NT2/D1 (cell line): ENCODE results near the gene PTX3.

Experiments
- DNase-seq: peaks from one replicate; pipeline ENCODE4 v3.0.0-alpha.2; 2011; ENCODE audit warnings: low read depth, low spot score
- H3K27me3 ChIP-seq: 2 replicates; pipeline ENCODE4 v1.6.0; 2011; ENCODE audit warnings: mild to moderate bottlenecking; ENCODE audit not compliant: insufficient read length, insufficient read depth
- H3K36me3 ChIP-seq: 2 replicates; pipeline ENCODE4 v1.6.1; 2011; ENCODE audit warnings: mild to moderate bottlenecking, low read length, mixed read lengths; ENCODE audit not compliant: insufficient read depth, insufficient read length
- H3K4me1 ChIP-seq: 2 replicates; pipeline ENCODE4 v1.5.1; 2011; ENCODE audit not compliant: insufficient read depth, insufficient read length
- H3K4me3 ChIP-seq: 2 replicates; pipeline ENCODE4 v1.5.1; 2011; ENCODE audit warnings: low read depth; ENCODE audit not compliant: insufficient read length
- H3K9ac ChIP-seq: 2 replicates; pipeline ENCODE4 v1.6.0; 2011; ENCODE audit warnings: low read depth; ENCODE audit not compliant: insufficient read length
- H3K9me3 ChIP-seq: 2 replicates; pipeline ENCODE4 v1.5.1; 2011; ENCODE audit warnings: mild to moderate bottlenecking, low read length; ENCODE audit not compliant: insufficient read depth
- SUZ12 ChIP-seq: IDR thresholded peaks from 2 replicates; pipeline ENCODE4 v1.6.1; 2011; ENCODE audit not compliant: insufficient read length, insufficient read depth; ENCODE audit errors: extremely low read depth
- YY1 ChIP-seq: IDR thresholded peaks from 2 replicates; pipeline ENCODE4 v1.6.1; 2011; ENCODE audit not compliant: insufficient read length, insufficient read depth
- ZNF274 ChIP-seq: IDR thresholded peaks from 2 replicates; pipeline ENCODE4 v1.6.1; 2011; ENCODE audit warnings: mild to moderate bottlenecking, low read depth, low read length

The PTX3 gene

DNA sequence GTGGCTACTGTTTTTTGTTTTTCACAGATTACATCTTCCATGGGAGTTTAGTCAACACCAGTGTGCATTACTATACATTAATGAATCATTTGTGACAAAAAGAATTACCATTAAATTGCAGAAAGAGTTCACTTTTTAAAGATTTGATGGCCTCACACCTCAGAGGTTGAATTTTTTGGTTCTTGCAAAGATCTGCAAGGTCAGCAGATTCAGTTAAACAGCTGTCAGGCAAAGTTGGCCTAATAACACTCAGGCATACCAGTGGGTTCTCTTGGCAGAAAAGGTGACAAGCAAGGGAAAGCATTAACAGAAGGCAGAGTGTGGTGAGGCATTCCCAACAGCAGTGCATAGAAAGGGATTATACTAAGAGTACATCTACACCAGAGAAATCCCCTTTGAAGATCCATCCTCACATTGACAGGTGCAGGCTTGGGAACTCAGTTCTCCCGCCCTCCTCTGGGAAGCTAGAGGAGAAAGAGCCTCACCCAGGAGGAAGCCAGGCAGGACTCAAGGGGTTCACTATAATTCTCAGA is 24.3 kb upstream of the PTX3 start:
- H3K36me3 ChIP-seq = no peaks in the 10 kb centered on the region
- no peak for TF ChIP-seq SUZ12
- no peak for TF ChIP-seq ZNF274
- no peak for TF ChIP-seq YY1
- no peaks in the 10 kb centered on the region for H3K9me3 ChIP-seq
- H3K4me1 ChIP-seq = no peaks in the 10 kb centered on the region
- no peak for DNase-seq
- no peak overlapping the region for H3K9ac ChIP-seq
- H3K4me3 ChIP-seq = no peak overlapping the region
- no peaks in the 10 kb centered on the region for H3K27me3 ChIP-seq

DNA sequence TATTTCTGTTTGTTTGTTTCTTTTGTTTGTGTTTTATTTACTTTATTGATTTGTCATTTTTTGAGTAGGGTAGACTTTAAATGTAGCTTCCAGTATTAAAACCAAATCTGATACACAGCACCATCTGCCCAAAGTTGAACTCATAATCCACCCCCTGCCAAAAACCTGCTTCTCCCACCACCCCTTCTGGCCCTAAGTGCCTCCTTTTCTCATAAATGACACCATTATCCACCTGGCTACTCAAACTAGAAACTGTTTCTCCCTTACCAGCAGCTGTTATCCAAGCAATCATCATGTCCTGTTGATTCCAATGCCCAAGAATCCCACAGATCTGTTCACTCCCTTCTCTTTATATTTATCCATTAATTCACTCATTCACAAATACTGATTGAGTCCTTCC is 21.8 kb upstream of the PTX3 start:
- Histone ChIP-seq H3K9ac (no peak overlapping the region), H3K4me1 (no peaks in the 10 kb centered on the region), H3K27me3 (no peaks in the 10 kb centered on the region), H3K4me3 (no peak overlapping the region), H3K9me3 (no peaks in the 10 kb centered on the region), H3K36me3 (no peaks in the 10 kb centered on the region)
- TF ChIP-seq ZNF274 = no peak
- TF ChIP-seq SUZ12 = no peak
- no peak for TF ChIP-seq YY1
- no peak for DNase-seq

DNA sequence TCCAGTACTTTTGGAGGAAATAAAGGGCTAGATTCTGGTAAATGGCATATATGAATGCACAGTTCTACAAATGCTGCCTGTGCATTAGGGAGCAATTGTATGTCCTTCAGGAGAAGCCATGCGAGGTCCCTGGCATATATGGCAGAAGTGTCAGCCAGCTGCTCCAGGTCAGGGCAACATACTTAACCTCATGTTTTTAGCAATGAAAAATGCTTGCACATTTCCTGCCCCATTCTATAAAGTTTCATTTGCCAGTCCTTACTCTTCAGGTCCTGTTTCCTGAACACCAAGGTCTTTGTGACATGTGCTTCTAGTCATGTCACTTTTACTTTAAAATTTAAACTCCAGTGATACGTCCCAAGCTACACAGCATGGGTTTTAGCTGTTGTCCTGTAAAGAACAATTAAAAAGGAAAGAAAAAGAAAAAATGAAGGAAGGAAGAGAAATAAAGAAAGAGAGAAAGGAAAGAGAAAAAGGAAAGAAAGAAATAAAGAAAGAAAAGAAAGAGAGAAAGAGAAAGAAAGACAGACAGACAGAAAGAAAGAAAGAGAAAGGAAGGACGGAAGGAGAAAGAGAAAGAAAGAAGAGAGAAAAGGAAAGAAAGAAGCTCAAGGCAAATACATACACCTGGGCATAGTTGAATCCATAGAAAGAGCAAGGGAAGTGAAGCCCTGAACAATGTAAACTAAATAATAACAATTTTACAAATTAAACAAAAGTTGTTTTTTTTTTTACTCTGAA is 20.1 kb upstream of the PTX3 start:
- Histone ChIP-seq H3K36me3 (no peaks in the 10 kb centered on the region), H3K4me1 (no peaks in the 10 kb centered on the region), H3K4me3 (no peak overlapping the region), H3K9ac (no peak overlapping the region), H3K27me3 (no peaks in the 10 kb centered on the region), H3K9me3 (no peaks in the 10 kb centered on the region)
- no peak for DNase-seq
- TF ChIP-seq SUZ12 = no peak

DNA sequence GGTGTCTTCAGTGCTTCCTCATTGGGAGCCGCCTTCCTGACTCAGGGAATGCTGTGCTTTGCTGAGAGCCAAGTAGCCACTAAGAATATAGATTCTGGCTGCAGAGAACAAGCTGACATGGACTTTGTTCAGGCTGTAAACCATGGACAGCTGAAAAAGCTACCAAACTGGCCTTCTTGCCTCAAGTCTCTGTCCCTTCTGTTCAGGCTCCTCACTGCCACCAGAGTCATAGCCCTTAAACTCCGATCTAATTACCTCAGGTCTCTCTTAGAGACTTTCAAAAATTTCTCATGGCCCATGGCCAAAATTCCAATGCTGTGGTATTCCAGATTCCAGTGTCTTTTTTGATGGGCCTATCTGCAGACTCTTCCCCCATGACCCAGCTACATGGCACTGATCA is 19.4 kb upstream of the PTX3 start:
- H3K4me3 ChIP-seq = no peak overlapping the region
- DNase-seq = no peak
- no peaks in the 10 kb centered on the region for H3K36me3 ChIP-seq
- H3K4me1 ChIP-seq = no peaks in the 10 kb centered on the region
- no peaks in the 10 kb centered on the region for H3K9me3 ChIP-seq
- H3K27me3 ChIP-seq = no peaks in the 10 kb centered on the region
- TF ChIP-seq SUZ12 (no peak), YY1 (no peak), ZNF274 (no peak)
- no peak overlapping the region for H3K9ac ChIP-seq

DNA sequence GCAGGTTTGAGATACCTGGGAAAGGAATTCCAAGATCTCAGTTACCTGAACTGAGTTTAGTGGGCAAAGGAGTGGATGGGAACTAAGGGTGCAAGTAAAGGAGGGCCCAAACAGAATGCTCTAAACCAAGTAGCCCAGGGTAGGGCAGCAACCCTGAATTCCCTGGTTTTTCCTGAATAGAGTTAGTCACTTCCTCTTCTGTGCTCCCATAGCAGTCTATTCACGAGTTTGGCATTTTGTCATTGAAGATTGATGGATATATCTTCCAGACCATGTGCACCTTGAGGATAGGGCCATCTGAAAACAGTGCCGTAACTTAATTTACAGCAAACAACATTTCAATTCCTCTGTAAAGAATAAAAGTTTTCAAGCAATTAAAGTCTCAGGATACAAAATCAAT is 18.5 kb upstream of the PTX3 start:
- Histone ChIP-seq H3K9me3 (no peaks in the 10 kb centered on the region), H3K4me3 (no peak overlapping the region), H3K9ac (no peak overlapping the region), H3K36me3 (no peaks in the 10 kb centered on the region), H3K27me3 (no peaks in the 10 kb centered on the region), H3K4me1 (no peaks in the 10 kb centered on the region)
- no peak for DNase-seq
- TF ChIP-seq YY1 (no peak), SUZ12 (no peak), ZNF274 (no peak)

DNA sequence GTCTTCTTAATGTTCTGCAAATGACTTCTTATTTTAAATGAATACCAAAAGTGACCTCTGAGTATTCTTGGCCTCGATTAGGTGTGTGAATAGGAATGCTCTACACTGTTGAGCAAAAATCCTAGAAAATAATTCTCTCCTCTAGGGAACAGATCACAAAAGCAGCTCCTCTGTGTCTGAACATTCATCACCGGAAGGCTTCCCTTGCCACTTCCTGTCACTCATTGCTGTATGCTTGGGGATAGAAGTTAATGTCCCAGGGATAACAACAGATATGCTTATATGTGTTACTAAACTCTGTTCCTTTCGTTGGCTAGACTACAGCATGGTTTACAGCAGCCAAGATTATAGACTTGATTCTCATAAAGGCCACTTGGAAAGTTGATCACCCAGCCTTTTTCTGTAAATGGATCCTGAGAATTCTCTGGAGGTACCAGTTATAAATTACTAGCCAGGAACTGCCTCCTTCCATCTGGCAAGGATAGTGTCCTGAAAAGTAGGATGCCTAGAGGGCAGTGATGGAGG is 16.0 kb upstream of the PTX3 start:
- Histone ChIP-seq H3K9ac (no peak overlapping the region), H3K27me3 (no peaks in the 10 kb centered on the region), H3K9me3 (0 out of 2 replicates have a peak, but pooled peaks cover 5% of the 10 kb centered on the region), H3K36me3 (no peaks in the 10 kb centered on the region), H3K4me3 (no peak overlapping the region), H3K4me1 (no peaks in the 10 kb centered on the region)
- TF ChIP-seq ZNF274 = no peak
- TF ChIP-seq YY1 = no peak
- TF ChIP-seq SUZ12 = no peak
- no peak for DNase-seq

DNA sequence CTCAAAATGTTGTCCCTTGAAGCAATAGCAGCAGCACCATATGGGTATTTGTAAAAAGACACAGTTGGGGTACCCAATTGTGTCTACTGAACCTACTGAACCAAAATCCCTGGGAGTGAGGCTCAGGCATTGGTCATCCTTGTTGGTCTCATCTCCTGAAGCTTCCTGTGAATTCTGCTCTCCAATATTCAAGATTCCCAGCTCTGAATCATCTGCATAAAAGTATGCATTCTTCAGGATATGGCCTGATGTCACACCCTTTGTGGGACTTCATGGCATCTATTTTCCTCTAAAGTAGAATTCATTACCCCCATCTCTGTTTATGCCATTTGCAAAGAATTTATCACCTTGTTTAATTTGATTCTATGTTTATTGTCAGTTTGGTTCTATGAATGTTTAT is 13.3 kb upstream of the PTX3 start:
- Histone ChIP-seq H3K36me3 (no peaks in the 10 kb centered on the region), H3K9ac (no peak overlapping the region), H3K27me3 (no peaks in the 10 kb centered on the region), H3K4me1 (no peaks in the 10 kb centered on the region), H3K4me3 (no peak overlapping the region), H3K9me3 (0 out of 2 replicates have a peak, but pooled peaks cover 5% of the 10 kb centered on the region)
- TF ChIP-seq ZNF274 (no peak), YY1 (no peak), SUZ12 (no peak)
- no peak for DNase-seq
